Activated CD4-positive, alpha-beta T cell treated with anti-CD3 and anti-CD28 coated beads, Interleukin-10, Interleukin-2, amounts not matched to agents 100 ng/mL and 50 ng/mL, durations not matched to agents 16 hours and 8 hours (primary cell): ENCODE measurements around the gene SEC24D.
"Not testable (repeated sequence)": the region's sequence is repeated elsewhere in the genome, so short reads cannot be mapped to it uniquely, and the experiment has no call there.

Experiments used
- DNase-seq: peaks from one replicate; pipeline ENCODE4 v3.0.0-alpha.2; 2020

SEC24D gene, protein sequence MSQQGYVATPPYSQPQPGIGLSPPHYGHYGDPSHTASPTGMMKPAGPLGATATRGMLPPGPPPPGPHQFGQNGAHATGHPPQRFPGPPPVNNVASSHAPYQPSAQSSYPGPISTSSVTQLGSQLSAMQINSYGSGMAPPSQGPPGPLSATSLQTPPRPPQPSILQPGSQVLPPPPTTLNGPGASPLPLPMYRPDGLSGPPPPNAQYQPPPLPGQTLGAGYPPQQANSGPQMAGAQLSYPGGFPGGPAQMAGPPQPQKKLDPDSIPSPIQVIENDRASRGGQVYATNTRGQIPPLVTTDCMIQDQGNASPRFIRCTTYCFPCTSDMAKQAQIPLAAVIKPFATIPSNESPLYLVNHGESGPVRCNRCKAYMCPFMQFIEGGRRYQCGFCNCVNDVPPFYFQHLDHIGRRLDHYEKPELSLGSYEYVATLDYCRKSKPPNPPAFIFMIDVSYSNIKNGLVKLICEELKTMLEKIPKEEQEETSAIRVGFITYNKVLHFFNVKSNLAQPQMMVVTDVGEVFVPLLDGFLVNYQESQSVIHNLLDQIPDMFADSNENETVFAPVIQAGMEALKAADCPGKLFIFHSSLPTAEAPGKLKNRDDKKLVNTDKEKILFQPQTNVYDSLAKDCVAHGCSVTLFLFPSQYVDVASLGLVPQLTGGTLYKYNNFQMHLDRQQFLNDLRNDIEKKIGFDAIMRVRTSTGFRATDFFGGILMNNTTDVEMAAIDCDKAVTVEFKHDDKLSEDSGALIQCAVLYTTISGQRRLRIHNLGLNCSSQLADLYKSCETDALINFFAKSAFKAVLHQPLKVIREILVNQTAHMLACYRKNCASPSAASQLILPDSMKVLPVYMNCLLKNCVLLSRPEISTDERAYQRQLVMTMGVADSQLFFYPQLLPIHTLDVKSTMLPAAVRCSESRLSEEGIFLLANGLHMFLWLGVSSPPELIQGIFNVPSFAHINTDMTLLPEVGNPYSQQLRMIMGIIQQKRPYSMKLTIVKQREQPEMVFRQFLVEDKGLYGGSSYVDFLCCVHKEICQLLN

DNA sequence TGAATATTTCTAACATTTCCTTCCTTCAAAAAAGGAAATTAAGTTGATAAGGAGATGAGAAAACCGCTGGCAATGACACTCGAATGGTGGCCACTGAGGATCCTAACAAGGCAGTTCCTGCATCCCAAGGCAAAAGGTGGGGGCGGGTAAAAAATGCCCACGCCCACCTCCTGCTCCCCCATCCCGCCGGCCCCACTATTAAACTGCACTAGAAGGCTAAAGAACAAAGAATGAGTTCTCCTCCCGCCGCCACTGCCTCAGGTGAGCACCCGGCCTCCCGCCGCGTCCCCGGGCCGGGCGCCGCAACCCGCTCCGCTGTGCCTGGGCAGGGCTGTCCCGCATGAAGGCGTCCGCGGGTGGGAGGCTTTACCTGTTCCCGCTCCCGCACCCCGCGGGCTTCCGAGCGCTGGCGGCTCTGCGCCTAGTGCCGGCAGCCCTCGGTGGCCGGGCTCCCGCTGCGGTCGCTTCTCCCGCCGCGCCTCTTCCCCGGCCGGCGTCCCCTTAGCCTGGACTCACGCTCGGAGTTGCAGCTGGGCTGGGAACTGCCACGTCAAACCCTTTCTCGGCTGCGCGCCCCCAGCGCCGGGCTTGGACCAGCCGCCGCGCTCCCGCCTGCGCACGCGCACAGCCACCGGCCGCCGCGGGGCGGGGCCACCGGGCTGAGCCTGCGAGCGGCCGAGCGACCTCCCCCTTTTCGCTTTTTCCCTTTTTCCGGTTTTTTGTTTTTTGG lies at the start of gene SEC24D:
Gene SEC24D, minus strand, starts transcription at position 556 of the 730 bp plus-strand sequence. CDS start 2,430 bp downstream, outside the sequence.
- DNase-seq = peak; percentile 92

DNA sequence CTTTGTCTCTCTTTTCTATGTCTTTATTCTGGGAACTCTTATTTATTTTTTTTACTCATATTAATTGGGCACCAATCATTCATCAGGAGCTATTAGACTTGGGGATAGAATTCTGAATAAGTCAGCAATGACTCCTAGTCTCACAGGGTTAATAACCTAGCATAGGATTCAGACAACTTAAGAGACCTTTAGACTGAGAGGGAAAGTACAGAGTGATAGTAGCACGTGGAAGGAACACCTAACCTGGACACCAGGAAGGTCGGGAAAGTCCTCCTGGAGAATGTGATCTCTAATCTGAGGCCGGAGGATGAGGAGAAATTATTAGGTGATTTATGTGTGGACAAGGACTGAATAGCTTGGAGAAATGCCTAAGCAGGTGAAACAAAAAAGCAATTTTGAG lies 48.8 kb upstream of the SEC24D start:
- DNase-seq = no peak

DNA sequence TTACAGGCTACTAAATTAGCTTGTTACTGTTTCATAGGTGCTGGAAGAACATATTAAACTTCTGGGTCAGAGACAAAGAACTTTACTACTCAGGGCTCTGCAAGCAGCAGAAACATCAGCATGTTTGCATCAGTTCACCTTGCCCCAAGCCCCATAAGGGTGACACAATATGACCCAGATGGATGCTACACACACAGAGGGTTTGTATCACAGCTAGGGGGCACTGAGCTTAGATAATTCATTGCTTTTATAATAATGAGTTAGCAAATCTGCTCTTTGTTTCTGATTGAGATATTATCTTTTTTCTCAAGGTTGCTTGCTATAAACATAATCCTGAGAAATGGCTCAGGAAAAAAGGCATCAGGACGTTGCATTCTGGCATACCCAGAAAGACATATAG lies 47.9 kb upstream of the SEC24D start:
- peak; percentile 2 for DNase-seq

DNA sequence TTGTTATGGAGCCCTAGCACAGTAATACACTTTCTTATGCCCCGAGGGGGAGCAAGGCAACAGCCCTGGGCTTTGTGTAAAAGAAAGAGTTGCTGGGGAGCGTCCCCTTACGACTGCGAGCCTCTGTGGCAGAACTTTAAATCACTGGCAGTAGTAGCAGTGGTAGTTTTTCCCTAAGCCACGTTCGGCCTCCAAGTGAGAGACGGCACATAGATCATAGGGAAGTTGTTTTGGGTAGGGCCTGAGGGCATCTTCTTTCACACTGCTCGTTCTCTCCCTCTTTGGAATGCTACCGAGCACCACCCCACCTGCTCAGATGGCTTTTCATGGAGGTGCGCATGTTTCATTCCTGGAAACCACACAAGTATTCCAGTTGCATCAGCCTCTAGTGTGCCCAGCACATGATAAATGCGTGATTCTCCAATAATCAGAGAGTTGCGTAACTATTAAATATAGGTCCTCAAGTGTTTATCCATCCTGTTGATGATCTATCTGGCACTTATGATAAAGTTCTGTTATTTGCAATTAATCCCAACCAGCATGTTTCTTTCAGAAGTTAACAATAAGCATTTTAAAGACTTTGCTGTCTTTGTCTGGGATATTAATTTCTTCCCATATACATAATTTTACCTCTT lies 45.7 kb upstream of the SEC24D start:
- no peak for DNase-seq

DNA sequence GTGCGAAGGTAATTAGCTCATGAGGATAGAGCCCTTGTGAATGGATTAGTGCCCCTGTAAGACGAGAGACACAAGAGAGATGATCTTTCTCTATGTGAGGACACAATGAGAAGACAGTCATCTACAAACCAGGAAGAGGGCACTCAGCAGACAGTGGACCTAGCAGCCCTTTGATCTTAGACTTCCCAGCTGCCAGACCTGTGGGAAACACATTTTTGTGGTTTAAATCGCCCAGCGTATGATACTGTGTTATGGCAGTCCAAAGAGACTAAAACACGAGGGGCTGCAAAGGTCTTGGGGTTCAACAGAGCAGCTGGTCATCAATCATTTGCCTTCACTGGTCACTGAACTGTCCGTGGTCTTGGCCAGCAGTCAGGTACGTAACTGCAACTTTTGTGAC lies 43.5 kb upstream of the SEC24D start:
- DNase-seq = no peak

DNA sequence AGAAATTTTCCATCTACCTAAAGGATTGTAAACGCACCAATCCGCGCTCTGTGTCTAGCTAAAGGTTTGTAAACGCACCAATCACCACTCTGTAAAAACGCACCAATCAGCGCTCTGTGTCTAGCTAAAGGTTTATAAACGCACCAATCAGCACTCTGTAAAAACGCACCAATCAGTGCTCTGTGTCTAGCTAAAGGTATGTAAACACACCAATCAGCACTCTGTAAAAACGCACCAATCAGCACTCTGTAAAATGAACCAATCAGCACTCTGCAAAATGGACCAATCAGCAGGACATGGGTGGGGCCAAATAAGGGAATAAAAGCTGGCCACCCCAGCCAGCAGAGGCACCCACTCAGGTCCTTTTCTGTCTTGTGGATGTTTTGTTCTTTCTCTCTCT lies 42.6 kb upstream of the SEC24D start:
- not testable (repeated sequence) for DNase-seq

DNA sequence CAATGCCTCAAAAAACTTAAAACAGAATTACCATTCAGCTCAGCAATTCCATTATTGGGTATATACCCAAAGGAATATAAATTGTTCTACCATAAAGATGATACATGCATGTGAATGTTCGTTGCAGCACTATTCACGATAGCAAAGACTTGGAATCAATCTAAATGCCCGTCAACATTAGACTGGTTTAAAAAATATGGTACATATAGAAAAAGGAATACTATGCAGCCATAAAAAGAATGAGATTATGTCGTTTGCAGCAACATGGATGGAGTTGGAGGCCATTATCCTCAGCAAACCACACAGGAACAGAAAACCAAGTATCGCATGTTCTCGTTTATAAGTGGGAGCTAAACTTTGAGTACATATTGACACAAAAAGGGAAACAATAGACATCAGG lies 41.9 kb upstream of the SEC24D start:
- DNase-seq = no peak

DNA sequence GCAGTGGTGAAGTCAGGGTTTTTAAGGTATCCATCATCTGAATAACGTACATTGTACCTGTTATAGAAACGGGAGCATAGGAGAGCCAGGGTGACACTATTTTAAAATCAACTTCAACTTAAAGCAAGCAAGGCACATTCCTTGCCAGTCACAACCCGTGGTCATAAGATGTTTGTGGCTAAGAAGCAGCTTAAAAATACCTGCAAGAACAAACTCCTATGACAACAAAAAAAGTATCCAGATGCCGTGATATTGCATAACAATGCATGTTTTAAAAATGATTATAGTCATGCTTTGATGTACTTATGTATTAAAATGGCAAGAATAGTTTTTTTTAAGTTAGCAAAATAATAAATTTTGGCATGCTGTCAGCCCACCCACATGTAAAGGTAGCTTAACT lies 36.3 kb upstream of the SEC24D start:
- DNase-seq = no peak

DNA sequence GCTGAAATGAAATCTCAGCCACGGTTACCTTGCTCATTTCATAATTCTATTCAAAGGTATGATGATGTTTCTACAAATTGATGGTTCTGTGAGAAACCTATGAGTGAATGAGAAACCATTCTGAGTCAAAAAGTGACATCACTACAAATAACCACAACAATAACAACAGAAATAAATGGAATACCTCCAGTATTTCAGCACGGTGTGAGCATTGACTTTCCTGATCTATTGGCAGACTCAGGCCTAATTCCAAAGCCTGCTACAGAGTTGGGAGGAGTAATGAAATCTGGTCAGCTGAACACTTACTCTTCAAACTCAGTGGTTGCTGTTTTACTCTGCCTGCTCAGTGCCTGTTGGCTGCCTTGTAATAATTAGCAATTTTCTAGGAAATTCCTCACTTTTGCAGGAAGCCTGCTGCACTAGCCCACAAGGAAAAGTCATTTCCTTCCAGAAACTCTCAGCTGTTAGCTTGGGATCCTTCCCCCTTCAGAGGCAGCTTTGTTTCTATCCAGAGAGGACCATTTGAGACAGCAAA lies 33.9 kb upstream of the SEC24D start:
- peak; percentile 23 for DNase-seq

DNA sequence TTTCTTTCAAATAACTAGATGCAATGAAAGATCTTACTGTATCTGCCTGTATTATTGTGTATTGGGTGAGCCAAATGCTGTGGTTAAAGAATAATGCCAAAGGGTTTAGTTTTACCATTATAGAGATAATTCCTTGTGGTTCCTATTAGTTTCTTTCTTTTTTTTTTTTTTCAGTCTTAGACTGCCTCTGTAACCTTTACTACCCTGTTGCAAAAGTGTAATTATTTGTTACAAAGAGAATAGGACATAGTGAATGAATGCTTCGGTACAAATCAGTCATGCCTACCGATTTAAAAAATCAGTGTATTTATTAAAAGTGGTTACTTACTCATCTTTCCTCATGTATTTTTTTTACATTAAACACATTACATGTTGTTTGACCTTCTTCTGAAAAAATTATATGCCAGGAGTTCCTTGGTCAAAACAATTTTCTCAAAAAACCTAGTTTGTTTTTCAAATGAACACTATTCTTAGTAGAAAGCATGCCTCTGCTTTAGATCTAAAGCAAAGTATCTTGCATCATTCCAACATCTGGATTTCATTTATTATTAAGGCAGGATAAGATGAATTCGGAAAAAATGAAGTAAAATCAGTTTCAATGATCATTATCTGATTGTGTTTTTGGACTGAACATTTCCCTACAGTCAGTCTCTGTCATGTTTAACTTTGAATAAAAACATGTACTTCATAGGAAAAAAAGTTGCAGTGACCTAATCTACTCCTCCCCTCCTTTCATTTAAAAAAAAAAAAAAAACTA lies 31.6 kb upstream of the SEC24D start:
- DNase-seq = no peak

DNA sequence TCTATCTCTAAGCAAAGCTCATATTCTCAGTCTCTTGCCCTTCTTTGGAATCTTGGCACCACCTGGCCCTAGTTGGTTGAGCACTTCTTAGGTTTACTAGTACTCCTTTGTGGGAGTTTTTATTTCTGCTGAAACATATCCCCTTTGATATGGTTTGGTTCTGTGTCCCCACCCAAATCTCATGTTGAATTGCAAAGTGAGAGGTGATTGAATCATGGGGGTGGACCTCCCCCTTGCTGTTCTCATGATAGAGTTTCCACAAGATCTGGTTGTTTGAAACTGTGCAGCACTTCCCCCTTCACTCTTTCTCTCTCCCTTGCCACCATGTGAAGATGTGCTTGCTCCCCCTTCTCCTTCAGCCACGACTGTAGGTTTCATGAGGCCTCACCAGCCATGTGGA lies 30.5 kb upstream of the SEC24D start:
- DNase-seq = no peak

DNA sequence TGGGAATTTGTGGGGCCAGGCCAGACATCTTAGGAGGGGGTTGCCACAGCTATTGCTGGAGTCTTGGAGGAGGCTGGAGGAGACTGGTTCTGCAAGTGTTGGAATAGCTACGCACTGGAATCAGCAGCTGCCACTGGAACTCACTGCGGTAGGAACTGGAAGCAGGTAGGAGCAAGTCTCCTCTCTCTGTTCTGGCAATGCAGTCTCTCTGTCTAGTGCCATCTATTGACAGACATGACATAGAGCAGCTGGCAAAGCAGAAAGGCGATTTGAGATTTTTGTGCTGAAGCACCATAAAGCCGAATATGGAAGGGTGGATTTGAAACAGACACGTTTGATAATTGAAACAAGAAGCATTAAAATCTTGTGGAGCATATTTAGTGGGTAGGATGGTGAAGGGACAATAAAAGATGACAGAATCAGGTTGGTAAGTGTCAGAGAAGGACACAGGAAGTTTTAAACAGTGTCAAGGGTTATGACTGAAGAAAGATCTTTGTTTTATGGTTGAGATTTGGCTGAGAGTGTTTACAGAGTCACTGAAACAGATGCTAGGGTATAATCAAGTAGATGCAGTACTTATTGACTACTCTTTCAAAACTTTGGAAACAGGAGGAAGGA lies 29.3 kb upstream of the SEC24D start:
- peak; percentile 39 for DNase-seq

DNA sequence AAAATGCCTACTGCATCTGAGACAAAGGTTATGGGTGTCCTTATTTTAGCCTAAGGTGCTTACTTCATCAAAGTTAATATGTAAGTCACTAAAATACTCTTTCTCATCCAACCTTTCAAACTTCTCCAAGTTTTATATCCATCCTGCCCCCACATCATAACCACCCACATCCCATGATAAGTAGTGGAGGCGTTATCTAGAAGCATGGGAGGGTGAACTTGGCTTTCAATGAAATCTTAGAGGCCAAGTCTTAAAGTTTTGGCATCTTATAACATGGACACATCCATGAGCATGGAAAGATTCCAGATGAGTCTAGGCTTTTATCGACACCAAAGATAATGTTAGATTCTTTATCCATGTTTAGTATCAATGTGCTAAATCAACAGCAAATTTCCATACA lies 22.9 kb upstream of the SEC24D start:
- no peak for DNase-seq

DNA sequence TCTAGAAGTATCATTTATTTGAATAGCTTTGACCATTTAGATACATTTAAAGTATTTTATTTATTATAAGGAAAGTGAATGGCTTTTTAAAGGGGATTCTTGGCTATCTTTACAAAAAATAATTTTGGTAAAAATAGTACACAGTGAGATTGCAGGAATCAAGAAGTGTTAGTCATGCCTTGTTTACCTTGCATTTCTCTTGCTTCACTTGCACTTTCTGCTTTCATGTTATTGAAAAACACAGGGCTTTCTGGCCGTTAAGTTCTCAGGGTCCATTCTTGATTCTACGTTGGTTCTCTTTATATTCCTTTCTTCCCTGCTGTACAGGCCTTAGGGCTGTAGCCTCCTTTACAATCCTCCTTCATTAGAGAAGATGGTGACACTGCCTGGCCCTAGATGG lies 21.8 kb upstream of the SEC24D start:
- DNase-seq = no peak

DNA sequence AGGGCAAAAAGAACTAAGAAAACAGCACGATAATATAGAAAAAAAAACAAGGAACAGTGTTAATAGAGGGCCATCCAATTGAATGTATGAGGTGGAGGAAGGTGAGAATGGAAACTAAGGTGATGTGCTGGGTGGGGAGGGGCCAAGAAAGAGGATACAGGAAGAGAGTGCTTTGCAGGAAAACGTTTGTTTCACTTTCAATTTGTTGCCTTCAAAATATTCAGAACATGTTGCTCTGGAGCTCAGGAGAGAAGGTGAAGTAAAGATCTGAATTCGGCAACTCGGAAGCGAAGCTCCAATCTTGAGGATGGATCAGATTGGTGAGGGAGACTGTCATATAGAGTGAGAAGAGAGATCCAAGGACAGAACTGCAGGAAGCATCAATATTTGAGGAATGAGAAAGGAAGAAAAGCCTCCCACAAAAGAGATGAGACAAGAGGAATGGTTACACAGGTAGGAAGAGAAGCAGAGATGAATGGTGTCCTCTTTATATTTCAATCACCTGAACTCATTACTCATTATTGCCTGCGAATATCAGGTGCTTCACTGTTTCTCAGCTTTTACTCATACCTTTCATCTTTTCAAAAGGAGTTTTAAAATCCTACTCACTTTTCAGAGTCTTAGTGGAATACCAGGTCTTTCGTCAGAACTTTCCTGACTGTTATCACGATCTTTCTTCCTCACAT lies 14.7 kb upstream of the SEC24D start:
- DNase-seq = peak; percentile 53

DNA sequence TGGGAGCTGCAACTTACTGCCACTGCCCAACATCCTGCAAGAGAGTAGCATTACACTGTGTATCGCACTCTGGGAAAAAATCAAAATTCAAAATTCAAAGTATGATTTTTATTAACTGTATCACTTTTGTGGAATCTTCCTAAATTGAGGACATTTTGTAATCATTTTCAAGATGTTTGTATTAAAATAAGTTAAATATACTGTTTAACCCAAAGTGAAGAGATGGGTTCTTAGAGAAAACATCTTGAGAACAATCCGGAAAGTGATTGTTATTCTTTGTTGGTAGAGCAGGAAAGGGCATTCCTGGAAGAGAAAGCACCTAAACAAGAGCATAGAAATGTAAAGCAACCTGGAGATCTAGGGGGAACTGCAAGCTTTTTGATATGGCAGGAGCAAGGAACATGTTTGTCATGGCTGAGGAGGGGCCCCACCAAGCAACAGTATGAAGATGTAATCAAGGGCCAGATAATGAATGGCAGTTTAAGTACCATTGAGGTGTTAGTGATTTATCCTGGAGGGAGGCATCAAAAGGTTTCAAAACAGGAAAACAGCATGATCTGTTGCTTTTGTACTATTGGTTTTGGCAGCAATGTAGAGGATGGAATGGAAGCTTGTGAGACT lies 14.1 kb upstream of the SEC24D start:
- no peak for DNase-seq

DNA sequence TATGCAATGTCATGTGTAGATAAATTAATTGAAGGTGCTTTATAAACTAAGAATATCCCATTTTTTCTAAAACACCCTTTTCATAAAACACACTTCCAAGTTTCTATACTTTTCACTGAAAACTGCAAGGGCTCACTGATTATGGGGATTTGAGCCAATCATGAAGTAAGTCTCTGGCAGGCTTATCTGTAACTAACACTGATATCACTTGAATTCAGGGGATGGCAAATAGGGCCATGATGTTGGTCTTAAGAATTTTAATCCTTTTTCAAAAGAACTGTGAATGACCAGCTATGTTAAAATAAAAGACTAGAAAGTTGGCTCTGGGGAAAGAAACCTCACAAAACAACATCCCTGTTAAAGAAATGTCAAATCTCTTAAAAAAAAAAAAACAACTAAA lies 13.0 kb upstream of the SEC24D start:
- no peak for DNase-seq

DNA sequence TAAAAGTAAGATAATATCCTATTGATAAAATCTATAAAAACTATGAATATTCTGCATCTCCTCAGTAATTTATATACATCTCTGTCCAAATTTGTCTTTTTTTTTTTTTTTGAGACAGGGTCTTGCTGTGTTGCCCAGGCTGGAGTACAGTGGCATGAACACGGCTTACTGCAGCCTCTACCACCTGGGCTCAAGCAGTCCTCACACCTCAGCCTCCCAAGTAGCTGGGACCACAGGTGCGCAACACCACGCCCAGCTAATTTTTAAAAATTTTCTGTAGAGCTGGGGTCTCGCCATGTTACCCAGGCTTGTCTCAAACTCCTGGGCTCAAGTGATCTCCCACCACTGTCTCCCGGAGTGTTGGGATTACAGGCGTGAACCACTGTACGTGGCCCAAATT lies 12.3 kb upstream of the SEC24D start:
- no peak for DNase-seq

DNA sequence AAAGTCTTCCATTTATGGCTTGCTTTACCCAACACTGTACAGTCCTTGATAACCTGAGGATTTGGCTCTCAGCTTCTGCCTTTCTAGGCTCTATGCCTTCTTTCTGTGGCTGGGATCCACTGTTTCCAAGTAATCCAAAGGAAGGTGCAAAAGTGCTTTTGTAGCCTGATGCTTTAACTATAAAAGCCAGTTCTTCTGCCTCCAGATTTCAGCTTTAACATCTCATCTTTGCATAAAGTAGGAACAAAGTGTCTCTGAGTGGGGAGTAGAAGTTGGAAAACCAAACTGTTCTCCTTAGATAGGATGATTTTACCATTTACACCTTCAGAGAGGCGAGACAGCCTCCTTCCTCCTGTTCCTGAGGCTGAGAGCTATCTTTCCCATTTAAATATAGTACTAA lies 11.1 kb upstream of the SEC24D start:
- no peak for DNase-seq

DNA sequence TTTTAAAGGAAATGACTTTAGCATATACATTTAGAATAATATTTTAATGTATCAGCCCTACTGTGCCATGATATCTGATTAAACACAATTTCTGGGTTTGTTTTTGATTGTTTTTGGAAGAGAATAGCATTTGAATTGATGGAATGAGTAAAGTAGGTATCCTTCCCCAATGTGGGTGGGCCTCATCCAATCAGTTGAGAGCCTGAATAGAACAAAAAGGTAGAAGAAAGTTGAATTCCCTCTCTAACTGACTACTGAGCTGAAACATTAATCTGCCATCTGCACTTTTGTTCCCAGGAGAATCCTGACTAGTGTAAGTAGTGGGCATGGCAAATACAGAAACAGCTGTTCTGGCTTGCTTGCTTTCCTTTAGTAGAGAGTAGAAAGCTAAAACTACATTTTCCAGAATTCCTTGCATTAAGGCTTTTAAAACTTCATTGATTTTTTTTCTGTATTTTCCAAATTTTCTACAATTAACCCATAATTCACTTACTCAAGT lies 9.7 kb upstream of the SEC24D start:
- no peak for DNase-seq
